Activated CD8-positive, alpha-beta T cell treated with anti-CD3 and anti-CD28 coated beads, Interleukin-2, amount 10 ng/mL, durations not matched to agents 7 days and 5 days (primary cell): ENCODE data around the gene LTBP2. TPM values are rescaled to one million over a fixed set of nuclear protein-coding genes. Genes with fewer than 3 reads are reported as not detected.

Experiments
- ATAC-seq: fragments of 150-1000 bp; cut with Tn5 transposase; one replicate; pipeline ENCODE4 v1.10.0; 2021; ENCODE audit warnings: moderate library complexity
- CTCF ChIA-PET: fragments of 350-600 bp; sonication (Branson Sonifier 250); formaldehyde crosslinking; loops from one replicate; lab custom pipeline; 2021; ENCODE audit warnings: antibody characterized with exemption; lab: Charles Lee
- POLR2A ChIA-PET: fragments of 350-600 bp; sonication (Branson Sonifier 250); formaldehyde crosslinking; loops from one replicate; lab custom pipeline; 2021; ENCODE audit warnings: antibody characterized with exemption; lab: Charles Lee
- DNase-seq: peaks from one replicate; pipeline ENCODE4 v3.0.0-alpha.2; 2020
- H3K27ac Mint-ChIP-seq: one replicate; pipeline ENCODE4 v1.8.0; 2021; ENCODE audit warnings: mild to moderate bottlenecking, mixed read lengths
- H3K27me3 Mint-ChIP-seq: one replicate; pipeline ENCODE4 v1.8.0; 2021; ENCODE audit warnings: low read depth, mixed read lengths
- H3K36me3 Mint-ChIP-seq: one replicate; pipeline ENCODE4 v1.8.0; 2021; ENCODE audit warnings: low read depth, mixed read lengths
- H3K4me1 Mint-ChIP-seq: one replicate; pipeline ENCODE4 v1.8.0; 2021; ENCODE audit warnings: low read depth, mixed read lengths
- H3K4me3 Mint-ChIP-seq: one replicate; pipeline ENCODE4 v1.8.0; 2021; ENCODE audit warnings: mild to moderate bottlenecking, mixed read lengths
- H3K9me3 Mint-ChIP-seq: one replicate; pipeline ENCODE4 v1.8.0; 2022; ENCODE audit warnings: mixed read lengths; ENCODE audit not compliant: insufficient read depth
- total RNA-seq, 2 experiments: library from RNA; stranded (reverse); gene quantifications; one replicate each; pipeline ENCODE4 v1.2.3, GENCODE V29; 2021

Gene LTBP2
- total RNA-seq, 2 experiments from 2014 or later = 0.05 to 0.29 TPM

GRCh38 chr14:74599321-74599761, 12.7 kb downstream of the LTBP2 start:
- Mint-ChIP-seq H3K36me3 (no peaks in the 10 kb centered on the region), H3K27me3 (peaks cover 9% of the 10 kb centered on the region), H3K27ac (no peak overlapping the region), H3K4me3 (no peak overlapping the region), H3K4me1 (no peaks in the 10 kb centered on the region), H3K9me3 (no peaks in the 10 kb centered on the region)
- ChIA-PET POLR2A (interaction anchor here (1.6 kb wide), 1 partner anchor 39 kb away, joined by 3 read pairs; no protein-coding TSS in a partner anchor), CTCF (interaction anchor here (1.9 kb wide), 1 partner anchor 10 kb away, joined by 8 read pairs; no protein-coding TSS in a partner anchor)
- no peak for ATAC-seq
- no peak for DNase-seq

GRCh38 chr14:74596741-74597450, 15.1 kb downstream of the LTBP2 start:
- Mint-ChIP-seq H3K4me1 (no peaks in the 10 kb centered on the region), H3K4me3 (no peak overlapping the region), H3K36me3 (no peaks in the 10 kb centered on the region), H3K27ac (no peak overlapping the region), H3K9me3 (no peaks in the 10 kb centered on the region), H3K27me3 (peaks cover 12% of the 10 kb centered on the region)
- ATAC-seq = no peak
- ChIA-PET POLR2A (no interaction called here), CTCF (interaction anchor here (0.9 kb wide), 1 partner anchor 12 kb away, joined by 3 read pairs; no protein-coding TSS in a partner anchor)
- no peak for DNase-seq

- peaks cover 15% of the 10 kb centered on the region for H3K27me3 Mint-ChIP-seq
- no peak overlapping the region for H3K27ac Mint-ChIP-seq
- H3K4me3 Mint-ChIP-seq = no peak overlapping the region
- no peaks in the 10 kb centered on the region for H3K4me1 Mint-ChIP-seq
- no peaks in the 10 kb centered on the region for H3K36me3 Mint-ChIP-seq
- ChIA-PET CTCF (interaction anchor here (0.9 kb wide), 1 partner anchor 14 kb away, joined by 3 read pairs; no protein-coding TSS in a partner anchor), POLR2A (no interaction called here)
- no peaks in the 10 kb centered on the region for H3K9me3 Mint-ChIP-seq
- DNase-seq = no peak
- no peak for ATAC-seq
Observed at GRCh38 chr14:74595006-74595735, 16.9 kb downstream of the LTBP2 start.

GRCh38 chr14:74594606-74595005, 17.4 kb downstream of the LTBP2 start:
- ChIA-PET CTCF (interaction anchor here (0.9 kb wide), 1 partner anchor 14 kb away, joined by 3 read pairs; no protein-coding TSS in a partner anchor), POLR2A (no interaction called here)
- DNase-seq (no peak), ATAC-seq (no peak)
- peaks cover 20% of the 10 kb centered on the region for H3K27me3 Mint-ChIP-seq
- no peak overlapping the region for H3K4me3 Mint-ChIP-seq
- no peaks in the 10 kb centered on the region for H3K4me1 Mint-ChIP-seq
- no peaks in the 10 kb centered on the region for H3K36me3 Mint-ChIP-seq
- no peak overlapping the region for H3K27ac Mint-ChIP-seq
- H3K9me3 Mint-ChIP-seq = no peaks in the 10 kb centered on the region

GRCh38 chr14:74594029-74594428, 18.0 kb downstream of the LTBP2 start:
- Mint-ChIP-seq H3K27me3 (peaks cover 22% of the 10 kb centered on the region), H3K27ac (no peak overlapping the region), H3K36me3 (no peaks in the 10 kb centered on the region), H3K4me3 (no peak overlapping the region), H3K4me1 (no peaks in the 10 kb centered on the region), H3K9me3 (no peaks in the 10 kb centered on the region)
- DNase-seq = no peak
- ChIA-PET POLR2A (no interaction called here), CTCF (interaction anchor here (1.5 kb wide), 1 partner anchor 15 kb away, joined by 4 read pairs; no protein-coding TSS in a partner anchor)
- ATAC-seq = no peak

- ATAC-seq (no peak), DNase-seq (no peak)
- CTCF ChIA-PET = interaction anchor here (1.5 kb wide), 1 partner anchor 16 kb away, joined by 4 read pairs; no protein-coding TSS in a partner anchor
Observed at GRCh38 chr14:74593241-74593953, 18.6 kb downstream of the LTBP2 start.

GRCh38 chr14:74592476-74593201, 19.4 kb downstream of the LTBP2 start:
- no peak overlapping the region for H3K4me3 Mint-ChIP-seq
- DNase-seq = no peak

More at GRCh38 chr14:74593241-74593953, 18.6 kb downstream of the LTBP2 start:
- H3K36me3 Mint-ChIP-seq = no peaks in the 10 kb centered on the region
- H3K4me1 Mint-ChIP-seq = no peaks in the 10 kb centered on the region
- H3K9me3 Mint-ChIP-seq = no peaks in the 10 kb centered on the region
- POLR2A ChIA-PET = no interaction called here
- no peak overlapping the region for H3K4me3 Mint-ChIP-seq
- H3K27me3 Mint-ChIP-seq = peaks cover 23% of the 10 kb centered on the region
- no peak overlapping the region for H3K27ac Mint-ChIP-seq

GRCh38 chr14:74591899-74592298, 20.1 kb downstream of the LTBP2 start:
- DNase-seq (no peak), ATAC-seq (no peak)
- Mint-ChIP-seq H3K27me3 (peaks cover 19% of the 10 kb centered on the region), H3K4me3 (no peak overlapping the region), H3K36me3 (no peaks in the 10 kb centered on the region), H3K4me1 (no peaks in the 10 kb centered on the region), H3K9me3 (no peaks in the 10 kb centered on the region), H3K27ac (no peak overlapping the region)
- ChIA-PET CTCF (no interaction called here), POLR2A (no interaction called here)

More at GRCh38 chr14:74592476-74593201, 19.4 kb downstream of the LTBP2 start:
- Mint-ChIP-seq H3K27me3 (peaks cover 19% of the 10 kb centered on the region), H3K36me3 (no peaks in the 10 kb centered on the region), H3K4me1 (no peaks in the 10 kb centered on the region), H3K9me3 (no peaks in the 10 kb centered on the region), H3K27ac (no peak overlapping the region)
- CTCF ChIA-PET = interaction anchor here (1.5 kb wide), 1 partner anchor 16 kb away, joined by 4 read pairs; no protein-coding TSS in a partner anchor
- POLR2A ChIA-PET = no interaction called here
- ATAC-seq = no peak

GRCh38 chr14:74591394-74591793, 20.6 kb downstream of the LTBP2 start:
- ATAC-seq (no peak), DNase-seq (no peak)
- no peaks in the 10 kb centered on the region for H3K4me1 Mint-ChIP-seq
- CTCF ChIA-PET = interaction anchor here (0.9 to 1.5 kb wide), 2 partner anchors 18 to 213 kb away, joined by 3 to 5 read pairs; no protein-coding TSS in a partner anchor
- H3K36me3 Mint-ChIP-seq = no peaks in the 10 kb centered on the region
- H3K27me3 Mint-ChIP-seq = peaks cover 16% of the 10 kb centered on the region
- H3K9me3 Mint-ChIP-seq = no peaks in the 10 kb centered on the region
- H3K4me3 Mint-ChIP-seq = no peak overlapping the region
- POLR2A ChIA-PET = no interaction called here
- no peak overlapping the region for H3K27ac Mint-ChIP-seq

- ATAC-seq (no peak), DNase-seq (no peak)
- ChIA-PET CTCF (interaction anchor here (0.7 to 1.4 kb wide), 1 partner anchor 19 kb away, joined by 3 to 5 read pairs; no protein-coding TSS in a partner anchor), POLR2A (interaction anchor here (1.2 kb wide), 1 partner anchor 16 kb away, joined by 3 read pairs; no protein-coding TSS in a partner anchor)
- H3K4me3 Mint-ChIP-seq = no peak overlapping the region
- peaks cover 19% of the 10 kb centered on the region for H3K27me3 Mint-ChIP-seq
- H3K9me3 Mint-ChIP-seq = no peaks in the 10 kb centered on the region
- no peaks in the 10 kb centered on the region for H3K4me1 Mint-ChIP-seq
- no peaks in the 10 kb centered on the region for H3K36me3 Mint-ChIP-seq
- no peak overlapping the region for H3K27ac Mint-ChIP-seq
Observed at GRCh38 chr14:74589291-74589879, 22.7 kb downstream of the LTBP2 start.
